ENCODE results near the gene DYRK2. TPM values are rescaled to one million over a fixed set of nuclear protein-coding genes. Genes with fewer than 3 reads are reported as not detected.

Gene DYRK2
- total RNA-seq, 2 donors from 2014 or later = 22.5 to 35.3 TPM

DNA sequence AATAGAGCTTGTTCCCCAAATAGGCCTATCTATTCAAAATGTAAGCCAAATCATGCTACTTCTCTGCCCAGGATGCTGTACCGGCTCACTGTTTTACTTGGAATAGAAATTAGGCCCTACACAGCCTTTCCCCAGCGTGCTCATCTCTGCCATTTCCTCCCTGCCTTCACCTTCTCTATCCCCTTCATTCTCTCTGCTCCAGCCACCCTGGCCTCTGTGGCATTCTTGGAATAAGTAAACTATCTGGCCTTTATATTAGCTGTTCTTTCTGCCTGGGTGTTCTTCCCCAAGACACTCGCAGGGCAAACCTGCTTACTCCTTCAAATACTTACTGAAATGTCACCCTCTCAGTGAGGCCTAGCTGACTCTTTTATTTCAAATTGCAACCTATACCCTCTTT, 30.9 kb upstream of the DYRK2 start:
- ATAC-seq (ENCODE audit: insufficient number of reproducible peaks, low FRiP score, low read depth) (no peak), DNase-seq (ENCODE audit: low spot score) (no peak)
- Histone ChIP-seq H3K4me3 (no peak overlapping the region), H3K9me3 (no peaks in the 10 kb centered on the region), H3K27me3 (replicated peaks; ENCODE audit: insufficient read depth) (no peaks in the 10 kb centered on the region), H3K27ac (no peak overlapping the region), H3K36me3 (no peaks in the 10 kb centered on the region), H3K4me1 (ENCODE audit: control insufficient read depth in 1 of 2, low read depth in 2 of 2) (peaks cover 4 to 10% of the 10 kb centered on the region in 2 donors)
- TF ChIP-seq, protein P1, sequence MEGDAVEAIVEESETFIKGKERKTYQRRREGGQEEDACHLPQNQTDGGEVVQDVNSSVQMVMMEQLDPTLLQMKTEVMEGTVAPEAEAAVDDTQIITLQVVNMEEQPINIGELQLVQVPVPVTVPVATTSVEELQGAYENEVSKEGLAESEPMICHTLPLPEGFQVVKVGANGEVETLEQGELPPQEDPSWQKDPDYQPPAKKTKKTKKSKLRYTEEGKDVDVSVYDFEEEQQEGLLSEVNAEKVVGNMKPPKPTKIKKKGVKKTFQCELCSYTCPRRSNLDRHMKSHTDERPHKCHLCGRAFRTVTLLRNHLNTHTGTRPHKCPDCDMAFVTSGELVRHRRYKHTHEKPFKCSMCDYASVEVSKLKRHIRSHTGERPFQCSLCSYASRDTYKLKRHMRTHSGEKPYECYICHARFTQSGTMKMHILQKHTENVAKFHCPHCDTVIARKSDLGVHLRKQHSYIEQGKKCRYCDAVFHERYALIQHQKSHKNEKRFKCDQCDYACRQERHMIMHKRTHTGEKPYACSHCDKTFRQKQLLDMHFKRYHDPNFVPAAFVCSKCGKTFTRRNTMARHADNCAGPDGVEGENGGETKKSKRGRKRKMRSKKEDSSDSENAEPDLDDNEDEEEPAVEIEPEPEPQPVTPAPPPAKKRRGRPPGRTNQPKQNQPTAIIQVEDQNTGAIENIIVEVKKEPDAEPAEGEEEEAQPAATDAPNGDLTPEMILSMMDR (IDR thresholded peaks at IDR 0.05) = no peak

DNA sequence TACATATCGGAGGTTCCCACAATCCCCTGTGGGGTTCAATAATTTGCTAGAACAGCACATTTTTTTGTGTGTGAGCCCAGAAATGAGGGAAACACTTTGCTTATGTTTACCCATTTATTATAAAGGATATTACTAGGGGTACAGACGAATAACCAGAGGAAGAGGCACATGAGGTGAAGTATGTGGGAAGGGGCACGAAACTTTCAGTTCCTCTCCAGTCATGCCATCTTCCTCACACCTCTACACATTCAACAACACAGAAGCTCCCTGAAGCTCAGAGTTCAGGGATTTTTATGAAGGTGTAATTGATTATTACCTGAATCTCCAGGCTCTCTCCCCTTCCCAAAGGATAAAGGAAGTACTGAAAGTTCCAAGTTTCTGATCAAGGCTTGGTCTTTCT, 30.2 kb upstream of the DYRK2 start:
- peaks cover 4 to 10% of the 10 kb centered on the region in 2 donors for H3K4me1 ChIP-seq (ENCODE audit: control insufficient read depth in 1 of 2, low read depth in 2 of 2)
- H3K9me3 ChIP-seq = no peaks in the 10 kb centered on the region
- no peak overlapping the region for H3K27ac ChIP-seq
- DNase-seq (ENCODE audit: low spot score) (no peak), ATAC-seq (ENCODE audit: insufficient number of reproducible peaks, low FRiP score, low read depth) (no peak)
- TF ChIP-seq, protein P1 (IDR thresholded peaks at IDR 0.05) = no peak
- H3K27me3 ChIP-seq (replicated peaks; ENCODE audit: insufficient read depth) = no peaks in the 10 kb centered on the region
- H3K36me3 ChIP-seq = no peaks in the 10 kb centered on the region
- no peak overlapping the region for H3K4me3 ChIP-seq

DNA sequence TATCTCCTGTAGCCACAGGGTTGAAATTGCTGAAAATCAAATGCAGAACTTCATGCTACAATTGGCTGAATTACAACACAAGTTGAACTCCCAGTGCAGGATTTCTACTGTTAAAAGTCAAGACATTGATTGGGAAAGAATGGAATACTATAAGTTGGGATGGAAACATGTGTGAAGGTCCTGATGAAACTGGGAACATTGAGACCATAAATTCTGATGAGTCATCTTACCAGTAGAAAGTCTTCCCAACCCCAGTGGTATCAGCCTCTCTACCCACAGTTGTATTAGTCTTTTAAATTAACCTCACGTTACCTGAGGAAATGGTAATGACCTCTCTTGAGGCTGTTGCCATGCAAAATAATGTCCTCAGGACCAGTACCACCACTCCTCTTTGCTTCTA, 27.4 kb upstream of the DYRK2 start:
- Histone ChIP-seq H3K27me3 (replicated peaks; ENCODE audit: insufficient read depth) (no peaks in the 10 kb centered on the region), H3K36me3 (no peaks in the 10 kb centered on the region), H3K4me3 (no peak overlapping the region), H3K27ac (no peak overlapping the region), H3K4me1 (ENCODE audit: control insufficient read depth in 1 of 2, low read depth in 2 of 2) (peaks cover 4 to 10% of the 10 kb centered on the region in 2 donors), H3K9me3 (no peaks in the 10 kb centered on the region)
- TF ChIP-seq, protein P1 (IDR thresholded peaks at IDR 0.05) = no peak
- no peak for DNase-seq (ENCODE audit: low spot score)
- ATAC-seq (ENCODE audit: insufficient number of reproducible peaks, low FRiP score, low read depth) = no peak

GRCh38 chr12:67621926-67622325, 26.6 kb upstream of the DYRK2 start:
- Histone ChIP-seq H3K4me3 (no peak overlapping the region), H3K4me1 (ENCODE audit: control insufficient read depth in 1 of 2, low read depth in 2 of 2) (peaks cover 4 to 10% of the 10 kb centered on the region in 2 donors), H3K36me3 (no peaks in the 10 kb centered on the region), H3K27me3 (replicated peaks; ENCODE audit: insufficient read depth) (no peaks in the 10 kb centered on the region), H3K9me3 (no peaks in the 10 kb centered on the region), H3K27ac (no peak overlapping the region)
- no peak for DNase-seq (ENCODE audit: low spot score)
- no peak for ATAC-seq (ENCODE audit: insufficient number of reproducible peaks, low FRiP score, low read depth)
- TF ChIP-seq, protein P1 (IDR thresholded peaks at IDR 0.05) = no peak

- Histone ChIP-seq H3K27me3 (replicated peaks; ENCODE audit: insufficient read depth) (no peaks in the 10 kb centered on the region), H3K9me3 (no peaks in the 10 kb centered on the region), H3K4me3 (no peak overlapping the region), H3K27ac (no peak overlapping the region), H3K4me1 (ENCODE audit: control insufficient read depth in 1 of 2, low read depth in 2 of 2) (no peaks in the 10 kb centered on the region), H3K36me3 (no peaks in the 10 kb centered on the region)
- TF ChIP-seq, protein P1 (IDR thresholded peaks at IDR 0.05) = no peak
- DNase-seq (ENCODE audit: low spot score) (no peak), ATAC-seq (ENCODE audit: insufficient number of reproducible peaks, low FRiP score, low read depth) (no peak)
These were observed 25.3 kb upstream of the DYRK2 start for GRCh38 chr12:67623259-67623658.
